ENCODE data around the gene UBXN2A. TPM values are rescaled to one million over a fixed set of nuclear protein-coding genes. Genes with fewer than 3 reads are reported as not detected.

Gene UBXN2A
- total and polyA plus RNA-seq, 2 of the 8 experiments (the other 6 are each of a cell fraction or from before 2014, with no cell fraction given): 3.6 to 20.4 TPM

DNA sequence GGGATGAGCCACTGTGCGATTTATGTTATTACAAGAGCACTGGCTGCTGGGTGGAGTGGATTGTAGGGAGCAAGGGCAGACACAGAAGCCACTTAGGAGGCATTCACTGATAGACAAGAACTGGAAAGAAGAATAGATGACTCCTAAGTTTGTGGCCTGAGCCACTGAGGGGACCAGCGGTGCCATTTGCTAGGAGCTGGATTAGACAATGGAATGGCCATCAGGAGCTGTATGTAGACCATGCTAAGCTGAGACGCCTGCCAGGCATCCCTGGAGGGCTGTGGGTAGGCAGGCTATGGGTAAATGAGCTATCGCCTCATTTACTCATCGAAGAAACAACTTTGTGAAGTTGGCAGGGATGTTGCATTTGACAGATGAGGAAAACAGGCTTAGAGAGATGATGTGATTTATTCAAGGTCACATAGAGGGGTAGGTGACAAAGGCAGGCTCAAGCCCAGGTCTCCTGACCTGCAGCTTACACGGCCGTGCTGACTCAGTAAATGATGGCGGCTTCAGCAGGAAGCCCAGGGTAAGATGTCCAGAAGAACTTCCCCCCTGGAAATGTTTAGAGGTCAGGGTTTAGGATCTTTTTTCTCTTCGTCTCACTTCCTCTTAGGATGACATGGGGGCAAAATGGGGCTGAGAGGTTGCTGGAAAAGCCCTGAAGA is 72.4 kb downstream of the UBXN2A start:
- no peak overlapping the region for H2BK20ac ChIP-seq (ENCODE audit: low read length)
- no peaks in the 10 kb centered on the region for H3K36me3 ChIP-seq (ENCODE audit: control insufficient read depth in 2 of 4, insufficient read depth in 4 of 4, low read length in 3 of 4)
- H2AK5ac ChIP-seq (ENCODE audit: low read depth, low read length): no peak overlapping the region
- no peak overlapping the region for H2BK5ac ChIP-seq (ENCODE audit: low read depth, low read length)
- H3K14ac ChIP-seq (ENCODE audit: insufficient read length): no peak overlapping the region
- peaks cover 4% of the 10 kb centered on the region; the same call in 1 of the 2 replicates for H3K23me2 ChIP-seq (ENCODE audit: low read depth, low read length)
- ChIA-PET POLR2A (ENCODE audit: partially characterized antibody) (interaction anchor here (1.2 to 2.0 kb wide), 3 partner anchors 11 to 64 kb away, joined by 4 to 5 read pairs (median 4); partner anchors contain the start of genes SF3B6 and WDCP), CTCF (ENCODE audit: partially characterized antibody) (interaction anchor here (0.6 to 1.6 kb wide), 5 partner anchors 11 to 786 kb away, joined by 3 to 7 read pairs (median 4); no protein-coding TSS in a partner anchor)
- H4K91ac ChIP-seq (replicated peaks; ENCODE audit: insufficient read length, low read length): no peak overlapping the region
- no peaks in the 10 kb centered on the region for H4K20me1 ChIP-seq (replicated peaks in 1 of 2; ENCODE audit: control insufficient read depth in 1 of 2, insufficient read depth in 2 of 2, low read length in 2 of 2)
- no peak overlapping the region for H4K8ac ChIP-seq (ENCODE audit: extremely low read depth, insufficient read depth, low read length)
- H3K79me1 ChIP-seq (ENCODE audit: low read depth, low read length): no peaks in the 10 kb centered on the region
- no peak overlapping the region for H3K4ac ChIP-seq (replicated peaks; ENCODE audit: insufficient read length, low read depth, low read length)
- H3K4me1 ChIP-seq (replicated peaks in 1 of 4; ENCODE audit: control insufficient read depth in 3 of 4, insufficient read depth in 4 of 4, low read length in 3 of 4): peaks cover 0 to 34% (median 15%) of the 10 kb centered on the region in 4 experiments; a peak in 6 of 7 replicates
- H3K18ac ChIP-seq (ENCODE audit: extremely low read depth, low read length): no peak overlapping the region
- no peak overlapping the region for H2BK12ac ChIP-seq (ENCODE audit: low read depth, low read length)
- no peak overlapping the region for H3K23ac ChIP-seq (ENCODE audit: insufficient read length)
- no peak overlapping the region for H3K27ac ChIP-seq (ENCODE audit: low read depth, low read length)
- H4K5ac ChIP-seq (ENCODE audit: insufficient read length, low read depth, low read length): no peak overlapping the region
- no peak overlapping the region for H2AFZ ChIP-seq (ENCODE audit: low read length)
- H3K27me3 ChIP-seq (replicated peaks in 1 of 4; ENCODE audit: control insufficient read depth in 3 of 4, extremely low read depth in 1 of 4, insufficient read depth in 3 of 4, low read length in 3 of 4): peaks cover 0 to 13% (median 6%) of the 10 kb centered on the region in 4 experiments; a peak in 3 of 7 replicates
- no peak overlapping the region for H3K4me2 ChIP-seq (ENCODE audit: insufficient read depth in 1 of 2, low read depth in 2 of 2, low read length in 2 of 2)
- H2BK15ac ChIP-seq (ENCODE audit: low read length): no peak overlapping the region
- no peaks in the 10 kb centered on the region for H3K9me3 ChIP-seq (ENCODE audit: insufficient read depth in 2 of 2, low read depth in 1 of 2, low read length in 1 of 2)
- H2BK120ac ChIP-seq (replicated peaks; ENCODE audit: low read depth, low read length): no peak overlapping the region
- H3K9ac ChIP-seq (replicated peaks in 1 of 4; ENCODE audit: extremely low read depth in 1 of 4, low read depth in 3 of 4, low read length in 3 of 4): no peak overlapping the region
- 86% methylated on average over 9 of the region's 9 CpGs; no CpG with 5 or more reads in 1 of the 2 experiments for WGBS, 2 experiments (ENCODE audit: extremely low coverage in 1 of 2, insufficient coverage in 1 of 2, insufficient read length in 1 of 2, insufficient replicate concordance in 2 of 2, low coverage in 1 of 2, low lambda C conversion rate in 2 of 2, missing lambda C conversion rate in 1 of 2)
- H3K79me2 ChIP-seq (ENCODE audit: control insufficient read depth in 1 of 2, insufficient read depth in 2 of 2, low read length in 2 of 2): no peaks in the 10 kb centered on the region
- H3K56ac ChIP-seq (replicated peaks; ENCODE audit: insufficient read length, low read depth, low read length): no peak overlapping the region
- no peak for FAIRE-seq
- DNase-seq (ENCODE audit: low read depth in 1 of 2, low spot score in 2 of 2): no peak
- no peak overlapping the region for H3K4me3 ChIP-seq (ENCODE audit: extremely low read depth in 1 of 4, insufficient read depth in 2 of 4, low read depth in 3 of 4, low read length in 4 of 4)
- TF ChIP-seq CBX5 (IDR thresholded peaks at IDR 0.05; ENCODE audit: low read depth, low read length) (no peak), SP1 (IDR thresholded peaks at IDR 0.05; ENCODE audit: low read depth, low read length) (no peak), CEBPB (IDR thresholded peaks at IDR 0.05; ENCODE audit: low read depth, low read length) (no peak), ASH2L (IDR thresholded peaks at IDR 0.05; ENCODE audit: low read length) (no peak), FOSL1 (IDR thresholded peaks at IDR 0.05; ENCODE audit: insufficient read depth, low read depth, low read length) (no peak), POU5F1 (IDR thresholded peaks at IDR 0.05; ENCODE audit: low read depth, low read length) (no peak), SIX5 (IDR thresholded peaks at IDR 0.05; ENCODE audit: low read depth, low read length) (no peak), KDM5A (IDR thresholded peaks at IDR 0.05; ENCODE audit: low read length) (no peak)
- TF ChIP-seq, protein P1, sequence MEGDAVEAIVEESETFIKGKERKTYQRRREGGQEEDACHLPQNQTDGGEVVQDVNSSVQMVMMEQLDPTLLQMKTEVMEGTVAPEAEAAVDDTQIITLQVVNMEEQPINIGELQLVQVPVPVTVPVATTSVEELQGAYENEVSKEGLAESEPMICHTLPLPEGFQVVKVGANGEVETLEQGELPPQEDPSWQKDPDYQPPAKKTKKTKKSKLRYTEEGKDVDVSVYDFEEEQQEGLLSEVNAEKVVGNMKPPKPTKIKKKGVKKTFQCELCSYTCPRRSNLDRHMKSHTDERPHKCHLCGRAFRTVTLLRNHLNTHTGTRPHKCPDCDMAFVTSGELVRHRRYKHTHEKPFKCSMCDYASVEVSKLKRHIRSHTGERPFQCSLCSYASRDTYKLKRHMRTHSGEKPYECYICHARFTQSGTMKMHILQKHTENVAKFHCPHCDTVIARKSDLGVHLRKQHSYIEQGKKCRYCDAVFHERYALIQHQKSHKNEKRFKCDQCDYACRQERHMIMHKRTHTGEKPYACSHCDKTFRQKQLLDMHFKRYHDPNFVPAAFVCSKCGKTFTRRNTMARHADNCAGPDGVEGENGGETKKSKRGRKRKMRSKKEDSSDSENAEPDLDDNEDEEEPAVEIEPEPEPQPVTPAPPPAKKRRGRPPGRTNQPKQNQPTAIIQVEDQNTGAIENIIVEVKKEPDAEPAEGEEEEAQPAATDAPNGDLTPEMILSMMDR (IDR thresholded peaks at IDR 0.05; ENCODE audit: control extremely low read depth in 1 of 3, insufficient read depth in 1 of 3, low read depth in 1 of 3, low read length in 3 of 3): no peak
- TF ChIP-seq, protein P2, sequence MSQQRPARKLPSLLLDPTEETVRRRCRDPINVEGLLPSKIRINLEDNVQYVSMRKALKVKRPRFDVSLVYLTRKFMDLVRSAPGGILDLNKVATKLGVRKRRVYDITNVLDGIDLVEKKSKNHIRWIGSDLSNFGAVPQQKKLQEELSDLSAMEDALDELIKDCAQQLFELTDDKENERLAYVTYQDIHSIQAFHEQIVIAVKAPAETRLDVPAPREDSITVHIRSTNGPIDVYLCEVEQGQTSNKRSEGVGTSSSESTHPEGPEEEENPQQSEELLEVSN (IDR thresholded peaks at IDR 0.05): no peak

Data from H1 (cell line).